GM12872 (cell line): ENCODE results near the gene CTRB2.

Experiments used
- TF ChIP-seq, protein P1 (sequence below): IDR thresholded peaks from 3 replicates; pipeline ENCODE4 v1.5.1; 2011; ENCODE audit warnings: low read depth, mild to moderate bottlenecking, low read length, moderate library complexity; ENCODE audit not compliant: insufficient read depth

CTRB2 gene

DNA sequence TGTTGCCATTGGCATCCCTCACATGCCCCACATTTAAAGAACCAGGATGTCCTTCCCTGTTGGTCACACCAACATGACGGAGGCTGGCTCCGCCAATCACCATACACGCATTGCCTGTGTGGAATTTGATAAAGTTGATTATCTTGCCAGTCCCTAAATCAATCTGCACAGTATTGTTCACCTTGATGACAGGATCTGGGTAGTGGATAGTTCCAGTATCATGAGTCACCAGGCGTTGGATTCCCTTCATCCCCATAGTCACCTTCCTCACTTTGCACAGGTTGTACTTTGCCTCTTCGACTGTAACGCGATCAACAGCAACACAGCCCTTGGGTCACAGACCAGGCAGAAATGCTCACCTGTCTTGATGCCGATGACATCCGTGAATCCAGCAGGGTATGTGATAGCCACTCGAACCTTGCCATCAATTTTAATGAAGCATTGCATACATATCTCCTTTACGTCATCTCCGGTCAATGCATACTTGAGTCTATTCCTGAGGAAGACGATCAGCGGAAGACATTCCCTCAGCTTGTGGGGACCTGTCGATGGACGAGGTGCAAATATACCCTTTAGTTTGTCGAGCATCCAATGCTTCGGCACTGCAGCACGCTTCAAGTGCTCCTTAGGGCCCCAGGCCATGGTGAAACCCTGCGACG, 14.2 kb downstream of the CTRB2 start:
- TF ChIP-seq, protein P1, sequence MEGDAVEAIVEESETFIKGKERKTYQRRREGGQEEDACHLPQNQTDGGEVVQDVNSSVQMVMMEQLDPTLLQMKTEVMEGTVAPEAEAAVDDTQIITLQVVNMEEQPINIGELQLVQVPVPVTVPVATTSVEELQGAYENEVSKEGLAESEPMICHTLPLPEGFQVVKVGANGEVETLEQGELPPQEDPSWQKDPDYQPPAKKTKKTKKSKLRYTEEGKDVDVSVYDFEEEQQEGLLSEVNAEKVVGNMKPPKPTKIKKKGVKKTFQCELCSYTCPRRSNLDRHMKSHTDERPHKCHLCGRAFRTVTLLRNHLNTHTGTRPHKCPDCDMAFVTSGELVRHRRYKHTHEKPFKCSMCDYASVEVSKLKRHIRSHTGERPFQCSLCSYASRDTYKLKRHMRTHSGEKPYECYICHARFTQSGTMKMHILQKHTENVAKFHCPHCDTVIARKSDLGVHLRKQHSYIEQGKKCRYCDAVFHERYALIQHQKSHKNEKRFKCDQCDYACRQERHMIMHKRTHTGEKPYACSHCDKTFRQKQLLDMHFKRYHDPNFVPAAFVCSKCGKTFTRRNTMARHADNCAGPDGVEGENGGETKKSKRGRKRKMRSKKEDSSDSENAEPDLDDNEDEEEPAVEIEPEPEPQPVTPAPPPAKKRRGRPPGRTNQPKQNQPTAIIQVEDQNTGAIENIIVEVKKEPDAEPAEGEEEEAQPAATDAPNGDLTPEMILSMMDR = no peak

DNA sequence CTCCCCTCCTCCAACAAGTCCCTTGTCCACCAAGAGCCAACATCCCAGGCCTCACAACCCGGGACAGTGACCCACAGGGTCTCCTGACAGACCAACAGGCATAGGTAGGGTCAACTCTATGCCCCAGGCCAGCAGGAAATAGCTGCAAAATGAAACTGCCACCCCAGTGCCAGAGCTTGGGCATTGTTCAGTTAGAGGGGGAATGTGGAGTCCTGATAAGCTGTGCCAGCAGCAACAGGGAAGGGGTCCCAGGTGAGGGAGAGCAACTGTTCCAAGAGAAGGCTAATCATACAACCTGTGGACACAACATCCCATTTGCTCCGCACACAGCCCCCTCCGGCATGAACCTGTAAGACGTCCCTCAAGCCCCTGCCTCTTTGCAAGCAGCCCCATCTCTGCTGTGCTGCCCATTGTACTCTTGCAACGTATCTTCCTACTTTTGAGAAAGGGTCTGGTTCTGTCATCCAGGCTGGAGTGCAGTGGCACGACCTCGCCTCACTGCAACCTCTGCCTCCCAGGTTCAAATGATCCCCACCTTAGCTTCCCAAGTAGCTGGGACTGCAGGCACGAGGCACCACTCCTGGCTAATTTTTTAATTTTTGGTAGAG, 17.2 kb downstream of the CTRB2 start:
- TF ChIP-seq, protein P1 = no peak

DNA sequence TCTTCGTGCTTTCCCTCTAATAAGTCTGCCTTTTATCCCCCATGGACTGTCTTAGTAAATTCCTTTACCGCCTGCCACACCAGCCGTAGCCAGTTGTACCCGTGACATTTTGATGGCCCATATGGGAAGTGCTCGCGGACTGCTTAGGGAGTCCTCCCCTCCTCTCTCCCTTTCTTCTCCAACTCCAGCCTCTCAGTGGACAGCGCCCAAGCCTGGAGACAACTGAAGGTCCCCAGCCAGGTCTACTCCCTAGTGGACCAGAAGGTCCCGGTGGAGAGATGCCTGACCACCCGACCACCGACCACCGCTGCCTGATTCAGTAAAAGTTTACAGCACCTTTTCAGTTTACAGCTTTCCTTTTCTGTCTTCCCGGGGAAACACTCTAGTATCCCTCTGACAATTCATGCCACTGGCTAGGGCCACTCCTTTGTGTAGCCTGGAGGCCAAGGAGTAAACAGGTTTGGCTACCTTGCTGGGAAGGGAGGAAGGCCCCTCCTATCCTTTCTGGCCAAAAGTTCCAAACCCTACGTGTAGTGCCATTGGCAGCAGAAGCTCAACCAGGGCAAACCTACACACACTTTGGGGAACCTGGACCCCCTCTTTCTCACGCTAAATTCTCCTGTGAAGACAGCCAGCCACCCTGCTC, 18.0 kb downstream of the CTRB2 start:
- TF ChIP-seq, protein P1 = no peak

DNA sequence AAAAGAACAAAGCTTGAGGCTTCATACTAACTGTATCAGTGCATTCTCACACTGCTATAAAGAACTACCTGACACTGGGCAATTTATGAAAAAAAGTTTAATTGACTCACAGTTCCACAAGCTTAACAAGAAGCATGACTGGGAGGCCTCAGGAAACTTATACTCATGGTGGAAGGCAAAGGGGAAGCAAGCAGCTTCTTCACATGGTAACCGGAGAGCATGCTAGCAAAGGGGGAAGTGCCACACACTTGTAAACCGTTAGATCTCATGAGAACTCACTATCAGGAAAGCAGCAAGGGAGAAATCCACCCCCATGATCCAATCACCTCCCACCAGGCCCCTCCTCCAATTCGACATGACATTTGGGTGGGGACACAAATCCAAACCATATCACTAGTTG, 25.3 kb downstream of the CTRB2 start:
- TF ChIP-seq, protein P1 = no peak

DNA sequence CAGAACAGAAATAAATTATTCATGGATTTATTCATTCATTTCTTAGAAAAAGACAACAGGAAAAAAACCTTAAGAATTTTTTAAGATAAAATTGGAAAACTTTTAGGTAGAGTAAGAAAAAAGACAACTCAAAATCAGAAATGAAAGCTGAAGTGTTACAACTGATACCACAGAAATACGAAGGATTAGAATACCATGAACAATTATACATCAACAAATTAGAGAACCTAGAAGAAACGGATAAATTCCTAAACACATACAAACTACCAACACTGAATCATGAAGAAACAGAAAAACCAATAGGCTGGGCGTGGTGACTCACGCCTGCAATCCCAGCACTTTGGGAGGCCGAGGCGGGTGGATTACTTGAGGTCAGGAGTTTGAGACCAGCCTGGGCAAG, 27.8 kb downstream of the CTRB2 start:
- TF ChIP-seq, protein P1 = no peak

DNA sequence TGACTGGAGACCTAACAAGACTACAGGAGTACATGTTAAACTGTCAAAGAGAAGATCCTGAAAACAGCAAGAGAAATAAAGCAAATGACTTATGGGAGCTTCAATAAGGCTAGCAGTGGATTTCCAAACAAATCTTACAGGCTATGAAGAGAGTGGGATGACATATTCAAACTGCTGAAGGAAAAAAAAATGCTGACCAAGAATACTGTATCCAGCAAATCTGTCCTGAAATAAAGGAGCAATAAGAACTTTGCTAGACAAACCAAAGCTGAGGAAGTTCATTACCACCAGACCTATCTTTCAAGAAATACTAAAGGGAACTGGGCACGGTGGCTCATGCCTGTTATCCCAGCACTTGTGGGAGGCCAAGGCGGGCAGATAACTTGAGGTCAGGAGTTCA, 30.0 kb downstream of the CTRB2 start:
- TF ChIP-seq, protein P1 = no peak

DNA sequence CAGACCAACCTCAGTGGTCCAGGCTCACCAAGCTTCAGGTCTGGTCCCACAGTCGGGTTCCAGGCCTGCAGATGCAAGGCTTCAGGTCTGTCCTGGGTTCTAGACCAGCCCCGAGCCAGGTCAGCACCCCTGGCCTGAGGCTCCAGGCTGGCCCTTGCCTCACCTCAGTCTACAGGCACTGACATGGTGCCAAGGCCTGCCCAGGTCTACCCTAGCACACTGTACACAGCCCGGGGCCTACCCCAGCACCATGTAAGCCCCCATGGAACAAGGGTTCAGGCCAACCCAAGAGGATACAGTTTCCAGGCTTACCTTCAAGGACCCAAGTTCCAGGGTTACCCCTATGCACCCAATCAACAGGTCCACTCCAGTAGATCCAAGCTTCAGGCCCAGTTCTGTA, 31.9 kb downstream of the CTRB2 start:
- TF ChIP-seq, protein P1 = no peak
